C4-2B (cell line): ENCODE results near the gene ROPN1B.

Experiments
- ZFX ChIP-seq: fragments of 450-650 bp; IDR thresholded peaks from 2 replicates; pipeline ENCODE4 v1.6.1; 2017
- TF ChIP-seq, protein P1 (sequence below): fragments of 450-650 bp; conservative IDR thresholded peaks from 2 replicates; pipeline ENCODE4 v1.5.1; 2017; ENCODE audit warnings: mild to moderate bottlenecking

DNA sequence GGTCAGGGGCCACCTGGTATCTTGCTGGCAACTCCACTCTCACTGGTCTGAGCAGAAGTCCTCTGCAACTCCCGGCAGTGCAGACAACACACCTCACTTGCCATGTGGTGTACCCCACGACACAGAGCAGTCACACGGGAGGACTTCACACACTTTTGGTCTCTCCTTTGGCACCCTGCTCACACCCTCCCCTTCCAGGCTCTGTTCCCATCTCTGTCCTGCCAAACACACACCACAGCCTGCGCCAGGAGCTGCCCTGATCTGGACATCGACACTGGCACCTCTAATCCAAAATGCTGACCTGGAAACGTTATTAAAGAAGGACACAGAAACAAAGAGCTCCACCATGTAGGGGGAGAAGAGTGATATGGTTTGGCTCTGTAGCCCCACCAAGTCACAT is 57.8 kb downstream of the ROPN1B start:
- TF ChIP-seq, protein P1, sequence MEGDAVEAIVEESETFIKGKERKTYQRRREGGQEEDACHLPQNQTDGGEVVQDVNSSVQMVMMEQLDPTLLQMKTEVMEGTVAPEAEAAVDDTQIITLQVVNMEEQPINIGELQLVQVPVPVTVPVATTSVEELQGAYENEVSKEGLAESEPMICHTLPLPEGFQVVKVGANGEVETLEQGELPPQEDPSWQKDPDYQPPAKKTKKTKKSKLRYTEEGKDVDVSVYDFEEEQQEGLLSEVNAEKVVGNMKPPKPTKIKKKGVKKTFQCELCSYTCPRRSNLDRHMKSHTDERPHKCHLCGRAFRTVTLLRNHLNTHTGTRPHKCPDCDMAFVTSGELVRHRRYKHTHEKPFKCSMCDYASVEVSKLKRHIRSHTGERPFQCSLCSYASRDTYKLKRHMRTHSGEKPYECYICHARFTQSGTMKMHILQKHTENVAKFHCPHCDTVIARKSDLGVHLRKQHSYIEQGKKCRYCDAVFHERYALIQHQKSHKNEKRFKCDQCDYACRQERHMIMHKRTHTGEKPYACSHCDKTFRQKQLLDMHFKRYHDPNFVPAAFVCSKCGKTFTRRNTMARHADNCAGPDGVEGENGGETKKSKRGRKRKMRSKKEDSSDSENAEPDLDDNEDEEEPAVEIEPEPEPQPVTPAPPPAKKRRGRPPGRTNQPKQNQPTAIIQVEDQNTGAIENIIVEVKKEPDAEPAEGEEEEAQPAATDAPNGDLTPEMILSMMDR = no peak
- no peak for TF ChIP-seq ZFX
